ENCODE results near the gene ASB5.
"Not testable (repeated sequence)": the region's sequence is repeated elsewhere in the genome, so short reads cannot be mapped to it uniquely, and the experiment has no call there.

Gene ASB5

GRCh38 chr4:176268963-176269362 lies at the start of gene ASB5:
Gene ASB5 (minus strand): TSS chr4:176269222. CDS start chr4:176269108, 114 bp downstream.
- no peak for DNase-seq (ENCODE audit: low spot score)

GRCh38 chr4:176313596-176314336 lies 44.7 kb upstream of the ASB5 start:
- no peak for DNase-seq (ENCODE audit: low spot score)

GRCh38 chr4:176309772-176310171 lies 40.8 kb upstream of the ASB5 start:
- DNase-seq (ENCODE audit: low spot score), result no peak

GRCh38 chr4:176309046-176309445 lies 40.0 kb upstream of the ASB5 start:
- no peak for DNase-seq (ENCODE audit: low spot score)

GRCh38 chr4:176308441-176308840 lies 39.4 kb upstream of the ASB5 start:
- DNase-seq (ENCODE audit: low spot score), result no peak

GRCh38 chr4:176307666-176307930 lies 38.6 kb upstream of the ASB5 start:
- DNase-seq (ENCODE audit: low spot score), result no peak

- DNase-seq (ENCODE audit: low spot score), result no peak
These were observed 38.0 kb upstream of the ASB5 start for GRCh38 chr4:176306837-176307665.

GRCh38 chr4:176303938-176304337 lies 34.9 kb upstream of the ASB5 start:
- no peak for DNase-seq (ENCODE audit: low spot score)

- no peak for DNase-seq (ENCODE audit: low spot score)
These were observed 33.6 kb upstream of the ASB5 start for GRCh38 chr4:176302283-176303275.

GRCh38 chr4:176300565-176300964 lies 31.5 kb upstream of the ASB5 start:
- no peak for DNase-seq (ENCODE audit: low spot score)

GRCh38 chr4:176300036-176300435 lies 31.0 kb upstream of the ASB5 start:
- no peak for DNase-seq (ENCODE audit: low spot score)

GRCh38 chr4:176298664-176299063 lies 29.6 kb upstream of the ASB5 start:
- no peak for DNase-seq (ENCODE audit: low spot score)

GRCh38 chr4:176295907-176296306 lies 26.9 kb upstream of the ASB5 start:
- not testable (repeated sequence) for DNase-seq (ENCODE audit: low spot score)

GRCh38 chr4:176293660-176294059 lies 24.6 kb upstream of the ASB5 start:
- no peak for DNase-seq (ENCODE audit: low spot score)

- DNase-seq (ENCODE audit: low spot score), result no peak
These were observed 23.9 kb upstream of the ASB5 start for GRCh38 chr4:176292920-176293319.

- DNase-seq (ENCODE audit: low spot score), result peak; percentile 13
These were observed 22.7 kb upstream of the ASB5 start for GRCh38 chr4:176291748-176292147.

- no peak for DNase-seq (ENCODE audit: low spot score)
These were observed 21.5 kb upstream of the ASB5 start for GRCh38 chr4:176290520-176290919.

GRCh38 chr4:176289561-176289960 lies 20.5 kb upstream of the ASB5 start:
- DNase-seq (ENCODE audit: low spot score), result no peak

- no peak for DNase-seq (ENCODE audit: low spot score)
These were observed 19.0 kb upstream of the ASB5 start for GRCh38 chr4:176288020-176288419.

- no peak for DNase-seq (ENCODE audit: low spot score)
These were observed 18.5 kb upstream of the ASB5 start for GRCh38 chr4:176287546-176287945.

- DNase-seq (ENCODE audit: low spot score), result no peak
These were observed 17.7 kb upstream of the ASB5 start for GRCh38 chr4:176286728-176287127.

GRCh38 chr4:176279560-176279959 lies 10.5 kb upstream of the ASB5 start:
- not testable (repeated sequence) for DNase-seq (ENCODE audit: low spot score)

Data from hematopoietic multipotent progenitor cell treated with erythropoietin and hydrocortisone succinate and interleukin-3 and kit ligand, for 15 days (in vitro differentiated cells).